Measurements from ENCODE around the gene NEK1. TPM values are rescaled to one million over a fixed set of nuclear protein-coding genes. Genes with fewer than 3 reads are reported as not detected.

Gene NEK1
- total and polyA plus RNA-seq, 2 of the 4 experiments (the other 2 are of a cell fraction), result 3.3 to 3.9 TPM

GRCh38 chr4:169616846-169617245 lies 4.5 kb upstream of the NEK1 start:
- Histone ChIP-seq H2AK5ac (ENCODE audit: low read depth, low read length) (no peak overlapping the region), H3K9me3 (ENCODE audit: control insufficient read depth, insufficient read depth, low read length) (no peaks in the 10 kb centered on the region), H3K36me3 (ENCODE audit: control insufficient read depth, insufficient read depth, low read length) (no peaks in the 10 kb centered on the region), H2BK120ac (ENCODE audit: low read depth, low read length) (no peak overlapping the region), H2BK15ac (ENCODE audit: low read depth, low read length) (no peak overlapping the region), H3K14ac (replicated peaks; ENCODE audit: low read depth, low read length) (no peak overlapping the region), H4K5ac (ENCODE audit: low read depth, low read length) (no peak overlapping the region), H4K8ac (ENCODE audit: low read depth in 2 of 2, low read length in 2 of 2) (no peak overlapping the region), H3K18ac (ENCODE audit: low read depth, low read length) (no peak overlapping the region), H2BK5ac (ENCODE audit: low read depth, low read length, poor library complexity, severe bottlenecking) (no peak overlapping the region), H3K4ac (ENCODE audit: low read depth, low read length) (no peak overlapping the region), H3K56ac (ENCODE audit: extremely low read depth, insufficient read depth, low read length) (no peak overlapping the region), H2BK20ac (ENCODE audit: low read depth, low read length) (no peak overlapping the region), H2AK9ac (replicated peaks; ENCODE audit: low read depth, low read length, poor library complexity) (no peak overlapping the region), H3K9ac (ENCODE audit: low read depth, low read length) (no peak overlapping the region), H3K9me1 (ENCODE audit: insufficient read depth, low read length) (no peaks in the 10 kb centered on the region), H4K20me1 (ENCODE audit: insufficient read depth, low read length) (peaks cover 3% of the 10 kb centered on the region; the same call in 1 of the 2 replicates), H3K23ac (ENCODE audit: low read depth, low read length) (no peak overlapping the region), H3K4me3 (ENCODE audit: insufficient read depth, low read depth, low read length) (no peak overlapping the region), H3K79me1 (ENCODE audit: low read depth in 1 of 2, low read length in 2 of 2) (peaks cover 2 to 12% of the 10 kb centered on the region in 2 experiments; a peak in 3 of 4 replicates), H4K91ac (ENCODE audit: insufficient read depth, low read depth, low read length) (no peak overlapping the region), H3K27ac (ENCODE audit: insufficient read depth, low read length) (no peak overlapping the region), H3K27me3 (ENCODE audit: control insufficient read depth, insufficient read depth, low read length) (no peaks in the 10 kb centered on the region), H3K4me1 (ENCODE audit: control insufficient read depth, insufficient read depth, low read length) (no peaks in the 10 kb centered on the region), H3K4me2 (ENCODE audit: low read depth, low read length) (no peak overlapping the region), H2AFZ (replicated peaks; ENCODE audit: low read length, poor library complexity) (no peak overlapping the region)
- no TSS peak for BruUV-seq (replicated peaks)
- no peak for ATAC-seq (ENCODE audit: low read depth)
- in situ Hi-C loops (cut with MboI; ENCODE audit: low sequenced_read_pairs), result loop anchor here (25.0 kb wide), 1 partner anchor 445 kb away; no protein-coding TSS in a partner anchor
- ChIA-PET CTCF (no interaction called here), POLR2A (ENCODE audit: unreplicated experiment) (no interaction called here)
- TF ChIP-seq ELK1 (IDR thresholded peaks at IDR 0.05; ENCODE audit: borderline replicate concordance, low read depth, low read length) (no peak), USF2 (IDR thresholded peaks at IDR 0.05; ENCODE audit: low read depth, low read length) (no peak), CEBPB (IDR thresholded peaks at IDR 0.05; ENCODE audit: low read depth, low read length) (no peak), MAFK (IDR thresholded peaks at IDR 0.05; ENCODE audit: low read depth, low read length) (no peak), SMC3 (IDR thresholded peaks at IDR 0.05; ENCODE audit: low read depth, low read length) (no peak), POLR2A (IDR thresholded peaks at IDR 0.05; ENCODE audit: low read depth, low read length) (no peak), CTCF (conservative IDR thresholded peaks at IDR 0.05; ENCODE audit: low read depth, low read length) (no peak), RAD21 (IDR thresholded peaks at IDR 0.05; ENCODE audit: low read length) (no peak), RCOR1 (IDR thresholded peaks at IDR 0.05; ENCODE audit: insufficient replicate concordance, low read length) (no peak), NFE2L2 (IDR thresholded peaks at IDR 0.05; ENCODE audit: low read depth, low read length) (no peak), FOS (IDR thresholded peaks at IDR 0.05; ENCODE audit: low read depth, low read length) (no peak), CHD1 (IDR thresholded peaks at IDR 0.05; ENCODE audit: low read depth, low read length) (no peak), BHLHE40 (IDR thresholded peaks at IDR 0.05; ENCODE audit: low read depth, low read length) (no peak), MAZ (IDR thresholded peaks at IDR 0.05; ENCODE audit: borderline replicate concordance, low read depth, low read length) (no peak), MXI1 (IDR thresholded peaks at IDR 0.05; ENCODE audit: borderline replicate concordance, low read depth, low read length) (no peak), RFX5 (IDR thresholded peaks at IDR 0.05; ENCODE audit: low read depth, low read length) (no peak)
- dilution Hi-C loops (cut with HindIII; ENCODE audit: low sequenced_read_pairs, unreplicated experiment), result no loop called here
- intact Hi-C loops (cut with micrococcal nuclease), result no loop called here
- DNase-seq, result no peak

Data from IMR-90 (cell line).